Tibial artery (tissue), 4 donors: ENCODE measurements around the gene CROCC2.

Source experiments
- DNase-seq, 2 donors: peaks; one replicate each; pipeline ENCODE4 v3.0.0-alpha.2; 2019
- H3K27ac ChIP-seq, 2 donors: fragments of 200-600 bp; sonication (generic) in 1 of 2; 1 replicate in 1 of 2; 2 replicates in 1 of 2; pipeline ENCODE4 v1.5.1; 2018 to 2019; ENCODE audit warnings: mild to moderate bottlenecking in 1 of 2
- H3K27me3 ChIP-seq, 2 donors: fragments of 200-600 bp; sonication (generic) in 1 of 2; one replicate each; pipeline versions ENCODE4 v1.5.1 to v1.6.0; 2016 to 2019
- H3K36me3 ChIP-seq, 3 donors: fragments of 200-600 bp; sonication (generic) in 2 of 3; one replicate each; pipeline ENCODE4 v1.5.1; 2016 to 2019; ENCODE audit warnings: mild to moderate bottlenecking in 2 of 3
- H3K4me1 ChIP-seq, 4 donors: fragments of 200-600 bp; sonication (generic) in 2 of 4; 1 replicate in 3 of 4; 2 replicates in 1 of 4; pipeline ENCODE4 v1.5.1; 2016 to 2019
- H3K4me3 ChIP-seq, 2 donors: fragments of 200-600 bp; sonication (generic) in 1 of 2; 1 replicate in 1 of 2; 2 replicates in 1 of 2; pipeline ENCODE4 v1.5.1; 2018 to 2019; ENCODE audit warnings: mild to moderate bottlenecking in 2 of 2
- H3K9me3 ChIP-seq, 3 donors: fragments of 200-600 bp; sonication (generic) in 1 of 3; one replicate each; pipeline ENCODE4 v1.5.1; 2016 to 2019
- CTCF ChIP-seq, 2 experiments: fragments of 200-600 bp in 1 of 2; fragments of 450-650 bp in 1 of 2; IDR thresholded peaks; one replicate each; pipeline ENCODE4 v1.5.1; 2017 to 2019; ENCODE audit warnings: antibody characterized with exemption in 2 of 2, mild to moderate bottlenecking in 1 of 2, moderate library complexity in 1 of 2
- intact Hi-C: fragments of 100-400 bp; cut with DNase I; formaldehyde crosslinking; loops from one replicate; pipeline ENCODE4 v1.15.0; 2023; ENCODE audit warnings: low total_unique reads

Gene CROCC2

GRCh38 chr2:240903191-240904060 is 2.7 kb upstream of the CROCC2 start:
- TF ChIP-seq CTCF (IDR thresholded peaks at IDR 0.05) = no peak
- no peak for DNase-seq
- intact Hi-C loops = no loop called here
- Histone ChIP-seq H3K36me3 (no peaks in the 10 kb centered on the region), H3K27me3 (peaks cover 0 to 58% of the 10 kb centered on the region in 2 donors), H3K4me1 (peaks cover 0 to 6% (median 0%) of the 10 kb centered on the region in 4 donors), H3K9me3 (peaks cover 0 to 4% (median 0%) of the 10 kb centered on the region in 3 donors), H3K4me3 (no peak overlapping the region), H3K27ac (no peak overlapping the region)

- intact Hi-C loops = no loop called here
- H3K36me3 ChIP-seq = no peaks in the 10 kb centered on the region
- H3K27ac ChIP-seq = no peak overlapping the region
- no peak for TF ChIP-seq CTCF (IDR thresholded peaks at IDR 0.05)
- H3K9me3 ChIP-seq = peaks cover 0 to 4% (median 0%) of the 10 kb centered on the region in 3 donors
- H3K4me3 ChIP-seq = no peak overlapping the region
- DNase-seq = no peak
- peaks cover 0 to 60% of the 10 kb centered on the region in 2 donors for H3K27me3 ChIP-seq
- H3K4me1 ChIP-seq = peaks cover 0 to 6% (median 0%) of the 10 kb centered on the region in 4 donors
These were observed 1.6 kb upstream of the CROCC2 start for GRCh38 chr2:240904216-240905175.

GRCh38 chr2:240905176-240905781 is 857 bp upstream of the CROCC2 start:
- no peaks in the 10 kb centered on the region for H3K36me3 ChIP-seq
- peaks cover 0 to 64% of the 10 kb centered on the region in 2 donors for H3K27me3 ChIP-seq
- H3K4me1 ChIP-seq = peaks cover 0 to 6% (median 0%) of the 10 kb centered on the region in 4 donors
- no peak overlapping the region for H3K27ac ChIP-seq
- peaks cover 0 to 4% (median 0%) of the 10 kb centered on the region in 3 donors for H3K9me3 ChIP-seq
- TF ChIP-seq CTCF (IDR thresholded peaks at IDR 0.05) = no peak
- intact Hi-C loops = no loop called here
- no peak for DNase-seq
- no peak overlapping the region for H3K4me3 ChIP-seq

GRCh38 chr2:240906911-240907590 is 915 bp downstream of the CROCC2 start:
- no peaks in the 10 kb centered on the region for H3K9me3 ChIP-seq
- intact Hi-C loops = no loop called here

More at GRCh38 chr2:240906911-240907590, 915 bp downstream of the CROCC2 start:
- H3K27ac ChIP-seq = no peak overlapping the region
- no peak for DNase-seq
- no peaks in the 10 kb centered on the region for H3K36me3 ChIP-seq
- no peak for TF ChIP-seq CTCF (IDR thresholded peaks at IDR 0.05)
- H3K4me1 ChIP-seq = peaks cover 0 to 6% (median 0%) of the 10 kb centered on the region in 4 donors
- peaks cover 0 to 72% of the 10 kb centered on the region in 2 donors for H3K27me3 ChIP-seq
- no peak overlapping the region for H3K4me3 ChIP-seq
